ENCODE measurements around the gene SLC6A4. TPM values are rescaled to one million over a fixed set of nuclear protein-coding genes. Genes with fewer than 3 reads are reported as not detected.

SLC6A4 gene
- total and polyA plus RNA-seq, 2 of the 8 experiments (the other 6 are each of a cell fraction or from before 2014, with no cell fraction given), result 0.09 to 0.33 TPM

DNA sequence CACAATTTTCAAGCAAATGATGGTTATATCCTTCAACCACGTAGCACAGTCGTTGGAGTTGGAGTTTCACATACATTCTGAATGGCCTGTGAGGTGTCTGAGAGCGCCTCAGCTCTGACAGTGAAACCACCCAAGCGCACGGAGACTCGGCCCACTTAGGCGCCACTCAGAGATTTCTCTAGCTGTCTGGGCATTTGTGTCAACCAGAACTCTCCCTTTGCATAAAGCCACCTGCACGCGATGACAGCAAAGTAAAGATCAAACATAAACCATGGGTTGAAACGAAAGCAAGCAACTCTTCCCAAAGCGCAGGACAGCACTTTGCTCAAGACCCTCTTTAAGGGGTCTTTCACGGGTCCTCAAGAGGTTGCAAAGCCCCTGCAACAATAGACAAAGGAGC lies 533 bp downstream of the SLC6A4 start:
- Histone ChIP-seq H2AFZ (ENCODE audit: low read length) (peak overlapping the region; percentile 34; the same call in 1 of the 2 replicates), H4K8ac (ENCODE audit: extremely low read depth, insufficient read depth, low read length) (no peak overlapping the region; the same call in 1 of the 2 replicates), H3K23ac (ENCODE audit: insufficient read length) (no peak overlapping the region), H2BK12ac (ENCODE audit: low read depth, low read length) (no peak overlapping the region), H2BK120ac (replicated peaks; ENCODE audit: low read depth, low read length) (no peak overlapping the region), H3K4me3 (ENCODE audit: extremely low read depth in 1 of 4, insufficient read depth in 2 of 4, low read depth in 3 of 4, low read length in 4 of 4) (peak overlapping the region; percentile 34 to 63 (median 48); a peak in 4 of 8 replicates), H3K9ac (replicated peaks in 1 of 4; ENCODE audit: extremely low read depth in 1 of 4, low read depth in 3 of 4, low read length in 3 of 4) (no peak overlapping the region), H3K56ac (replicated peaks; ENCODE audit: insufficient read length, low read depth, low read length) (no peak overlapping the region), H3K4me2 (ENCODE audit: insufficient read depth in 1 of 2, low read depth in 2 of 2, low read length in 2 of 2) (peak overlapping the region; percentile 67 to 88), H3K36me3 (ENCODE audit: control insufficient read depth in 2 of 4, insufficient read depth in 4 of 4, low read length in 3 of 4) (peaks cover 0 to 7% (median 0%) of the 10 kb centered on the region in 4 experiments; a peak in 1 of 8 replicates), H3K79me1 (ENCODE audit: low read depth, low read length) (no peaks in the 10 kb centered on the region), H3K23me2 (ENCODE audit: low read depth, low read length) (peaks cover 17% of the 10 kb centered on the region; the same call in 1 of the 2 replicates), H2BK15ac (ENCODE audit: low read length) (no peak overlapping the region), H2BK5ac (ENCODE audit: low read depth, low read length) (no peak overlapping the region), H3K27me3 (replicated peaks in 1 of 4; ENCODE audit: control insufficient read depth in 3 of 4, extremely low read depth in 1 of 4, insufficient read depth in 3 of 4, low read length in 3 of 4) (peaks cover 32 to 63% (median 57%) of the 10 kb centered on the region in 4 experiments), H3K27ac (ENCODE audit: low read depth, low read length) (no peak overlapping the region), H3K9me3 (ENCODE audit: insufficient read depth in 2 of 2, low read depth in 1 of 2, low read length in 1 of 2) (peaks cover under 1 to 4% of the 10 kb centered on the region in 2 experiments; a peak in 1 of 4 replicates), H3K4me1 (replicated peaks in 1 of 4; ENCODE audit: control insufficient read depth in 3 of 4, insufficient read depth in 4 of 4, low read length in 3 of 4) (peaks cover 0 to 18% (median 15%) of the 10 kb centered on the region in 4 experiments; a peak in 5 of 7 replicates), H4K20me1 (replicated peaks in 1 of 2; ENCODE audit: control insufficient read depth in 1 of 2, insufficient read depth in 2 of 2, low read length in 2 of 2) (no peaks in the 10 kb centered on the region), H3K14ac (ENCODE audit: insufficient read length) (no peak overlapping the region), H3K4ac (replicated peaks; ENCODE audit: insufficient read length, low read depth, low read length) (no peak overlapping the region), H4K91ac (replicated peaks; ENCODE audit: insufficient read length, low read length) (no peak overlapping the region), H3K79me2 (ENCODE audit: control insufficient read depth in 1 of 2, insufficient read depth in 2 of 2, low read length in 2 of 2) (no peaks in the 10 kb centered on the region), H4K5ac (ENCODE audit: insufficient read length, low read depth, low read length) (no peak overlapping the region), H2BK20ac (ENCODE audit: low read length) (no peak overlapping the region), H3K18ac (ENCODE audit: extremely low read depth, low read length) (no peak overlapping the region), H2AK5ac (ENCODE audit: low read depth, low read length) (no peak overlapping the region)
- DNase-seq (ENCODE audit: low read depth in 1 of 2, low spot score in 2 of 2), result no peak
- 66% methylated on average over 12 of the region's 12 CpGs; no CpG with 5 or more reads in 1 of the 2 experiments for WGBS, 2 experiments (ENCODE audit: extremely low coverage in 1 of 2, insufficient coverage in 1 of 2, insufficient read length in 1 of 2, insufficient replicate concordance in 2 of 2, low coverage in 1 of 2, low lambda C conversion rate in 2 of 2, missing lambda C conversion rate in 1 of 2)
- ChIA-PET POLR2A (ENCODE audit: partially characterized antibody) (interaction anchor here (0.7 to 1.3 kb wide), 4 partner anchors 8 to 109 kb away, joined by 3 to 4 read pairs (median 4); no protein-coding TSS in a partner anchor), CTCF (ENCODE audit: partially characterized antibody) (interaction anchor here (0.6 to 5.0 kb wide), 3 partner anchors 106 to 131 kb away, joined by 3 to 36 read pairs (median 5); no protein-coding TSS in a partner anchor)
- no peak for FAIRE-seq
- TF ChIP-seq SAP30 (IDR thresholded peaks at IDR 0.05; ENCODE audit: insufficient read depth, insufficient replicate concordance, low read length) (no peak), SIX5 (IDR thresholded peaks at IDR 0.05; ENCODE audit: low read depth, low read length) (no peak), SIN3A (conservative IDR thresholded peaks at IDR 0.05 in 1 of 2, IDR thresholded peaks at IDR 0.05 in 1 of 2; ENCODE audit: low read depth in 1 of 2, low read length in 2 of 2) (no peak), EGR1 (IDR thresholded peaks at IDR 0.05; ENCODE audit: borderline replicate concordance, low read depth, low read length) (no peak), RBBP5 (IDR thresholded peaks at IDR 0.05; ENCODE audit: borderline replicate concordance, low read depth, low read length) (no peak), CHD1 (IDR thresholded peaks at IDR 0.05; ENCODE audit: low read depth, low read length) (no peak), SP4 (IDR thresholded peaks at IDR 0.05; ENCODE audit: low read length) (no peak), TAF1 (IDR thresholded peaks at IDR 0.05; ENCODE audit: low read depth, low read length) (no peak), GTF2F1 (IDR thresholded peaks at IDR 0.05; ENCODE audit: borderline replicate concordance, low read depth, low read length) (no peak), ZNF274 (IDR thresholded peaks at IDR 0.05; ENCODE audit: borderline replicate concordance, extremely low read depth, low read length) (no peak), YY1 (IDR thresholded peaks at IDR 0.05; ENCODE audit: low read depth, low read length) (no peak), RNF2 (IDR thresholded peaks at IDR 0.05; ENCODE audit: borderline replicate concordance, low read depth, low read length, missing control alignments, poor library complexity, severe bottlenecking) (no peak)

All from H1 (cell line).